Stimulated activated CD8-positive, alpha-beta memory T cell treated with anti-CD3 and anti-CD28 coated beads, Interleukin-7, amount 100 ng/mL, for 24 hours (primary cell): ENCODE results near the gene CMTM2.

Experiments used
- DNase-seq: peaks from one replicate; pipeline ENCODE4 v3.0.0-alpha.2; 2020; ENCODE audit warnings: low read depth

The CMTM2 gene

GRCh38 chr16:66578651-66579531 is at the start of gene CMTM2:
CMTM2 (plus strand) TSS chr16:66579463; CDS start chr16:66579608, 145 bp downstream.
- no peak for DNase-seq

DNA sequence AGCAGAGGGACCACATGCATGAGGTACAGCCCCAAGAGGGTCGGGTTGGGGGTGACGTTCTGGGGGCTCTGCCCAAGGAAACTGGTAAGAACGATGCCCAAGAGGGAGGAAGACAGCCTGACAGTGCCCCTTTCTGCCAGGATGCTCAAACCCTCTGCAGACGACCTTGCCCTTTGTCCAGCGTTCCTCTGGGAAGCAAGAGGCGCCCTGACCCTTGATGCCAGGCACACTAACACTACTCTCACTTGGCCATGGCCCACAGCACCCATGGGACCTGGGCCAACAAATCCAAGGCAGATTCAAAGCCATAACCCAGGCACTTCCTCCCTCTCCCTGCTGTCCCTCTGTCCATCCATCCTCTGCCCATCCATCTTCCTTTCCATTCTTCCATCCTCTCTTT is 49.8 kb upstream of the CMTM2 start:
- DNase-seq = no peak

GRCh38 chr16:66534376-66534799 is 44.9 kb upstream of the CMTM2 start:
- no peak for DNase-seq

GRCh38 chr16:66536525-66536924 is 42.7 kb upstream of the CMTM2 start:
- no peak for DNase-seq

GRCh38 chr16:66537236-66537635 is 42.0 kb upstream of the CMTM2 start:
- DNase-seq = no peak

- no peak for DNase-seq
Measured at GRCh38 chr16:66538910-66539309, 40.4 kb upstream of the CMTM2 start.

GRCh38 chr16:66539623-66540469 is 39.4 kb upstream of the CMTM2 start:
- no peak for DNase-seq

- no peak for DNase-seq
Measured at GRCh38 chr16:66541388-66542355, 37.6 kb upstream of the CMTM2 start.

DNA sequence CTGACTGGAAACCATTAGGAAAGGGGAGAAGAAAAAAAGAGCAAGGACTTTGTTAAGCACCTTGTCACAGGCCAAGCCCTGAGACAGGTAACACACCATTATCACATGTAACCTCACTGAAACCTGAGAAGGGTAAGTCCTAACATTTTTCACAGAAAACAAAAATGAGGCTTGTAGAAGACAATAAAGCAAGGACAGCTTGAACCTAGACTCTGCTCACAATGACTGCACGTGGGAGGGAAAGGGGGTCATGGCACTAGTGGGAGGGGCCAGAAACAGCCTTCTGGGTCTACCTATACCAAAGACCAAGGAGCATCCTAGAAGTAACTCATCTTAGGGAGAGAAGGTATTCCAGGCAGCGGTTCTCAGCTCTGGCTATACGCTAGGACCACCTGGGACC is 36.9 kb upstream of the CMTM2 start:
- no peak for DNase-seq

GRCh38 chr16:66543541-66543940 is 35.7 kb upstream of the CMTM2 start:
- no peak for DNase-seq

DNA sequence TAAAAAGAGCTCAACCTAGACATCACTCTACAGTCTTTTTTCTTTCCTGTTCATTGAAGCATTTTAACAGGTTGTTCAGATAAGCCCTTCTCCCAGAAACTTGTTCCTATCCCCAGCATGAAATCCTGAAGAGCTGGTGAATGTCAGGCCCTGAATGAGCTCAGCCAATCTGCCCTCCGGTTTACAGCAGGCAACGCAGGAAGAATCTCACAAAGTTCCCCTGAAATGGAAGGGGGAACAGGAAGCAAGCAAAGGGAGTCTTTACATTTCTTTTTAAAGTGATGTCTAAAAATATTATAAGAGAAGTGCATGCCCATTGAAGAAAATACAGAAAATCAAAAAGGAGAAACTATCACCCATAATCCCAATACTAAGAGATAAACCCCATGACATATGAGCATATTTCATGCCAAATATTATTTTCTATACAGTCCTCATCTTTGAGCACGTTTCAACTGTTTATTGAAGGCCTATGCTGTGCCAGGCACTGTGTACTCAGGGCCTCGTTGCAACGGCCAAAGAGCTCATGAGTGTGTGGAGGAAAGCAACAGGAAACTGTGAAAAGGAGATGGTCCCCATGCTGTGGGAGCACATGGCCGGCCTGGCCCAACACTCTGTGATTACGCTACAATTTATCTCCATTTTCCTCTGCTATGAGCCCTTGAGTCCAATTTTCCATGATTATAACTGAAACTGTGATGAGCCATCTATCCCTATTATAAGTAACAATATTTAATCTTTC is 35.1 kb upstream of the CMTM2 start:
- DNase-seq = no peak

GRCh38 chr16:66547101-66547989 is 31.9 kb upstream of the CMTM2 start:
- no peak for DNase-seq

DNA sequence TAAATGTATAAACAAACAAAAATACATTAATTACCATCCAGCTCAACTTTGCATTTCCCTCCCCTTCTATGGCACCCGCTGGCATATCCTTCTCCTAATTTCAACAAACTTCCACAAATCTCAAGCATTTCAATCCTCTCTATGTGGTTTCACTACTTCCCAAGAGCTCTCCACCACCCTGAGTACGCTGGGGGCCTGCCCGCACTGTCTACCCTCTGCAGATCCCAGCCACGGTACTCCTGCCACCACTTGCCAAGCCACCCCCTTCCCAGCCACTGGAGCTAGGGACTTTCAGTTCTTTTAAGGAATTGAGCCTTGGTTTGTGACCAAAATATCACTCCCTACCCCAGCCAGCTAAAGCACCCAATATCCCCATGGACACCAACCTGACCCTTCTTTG is 31.2 kb upstream of the CMTM2 start:
- no peak for DNase-seq

DNA sequence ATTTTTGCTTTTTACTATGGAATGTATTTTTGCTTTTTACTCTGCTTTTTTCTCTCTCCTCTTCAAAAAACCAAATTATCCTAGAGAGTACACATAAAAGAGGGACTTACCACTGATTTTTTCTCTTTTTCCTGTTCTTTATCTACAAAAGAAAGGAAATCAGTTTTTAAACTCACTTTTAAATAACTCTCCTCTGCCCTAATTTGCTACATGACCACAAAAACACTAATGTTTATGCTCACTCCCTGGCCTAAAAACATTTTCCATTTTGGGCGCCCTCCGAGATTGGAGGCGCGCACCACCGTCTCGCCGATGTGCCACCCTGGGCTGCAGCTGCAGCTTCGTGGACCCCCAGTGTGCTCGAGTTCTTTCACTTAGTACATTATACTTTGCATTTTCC is 30.4 kb upstream of the CMTM2 start:
- DNase-seq = no peak

GRCh38 chr16:66549284-66550131 is 29.8 kb upstream of the CMTM2 start, which contains the start of gene TK2:
TK2 (minus strand) TSS chr16:66550122; CDS start chr16:66550061, 61 bp downstream.
- DNase-seq = peak; percentile 41

GRCh38 chr16:66551348-66551759 is 27.9 kb upstream of the CMTM2 start:
- DNase-seq = no peak

GRCh38 chr16:66551788-66552285 is 27.4 kb upstream of the CMTM2 start:
- no peak for DNase-seq

GRCh38 chr16:66552286-66553177 is 26.7 kb upstream of the CMTM2 start, which contains the start of gene CKLF:
CKLF (plus strand) TSS chr16:66552576; CDS start chr16:66552716, 140 bp downstream.
- peak; percentile 72 for DNase-seq
